NT2/D1 (cell line): ENCODE results near the gene SGSM1.

ENCODE experiments used
- YY1 ChIP-seq: IDR thresholded peaks from 2 replicates; pipeline ENCODE4 v1.6.1; 2011; ENCODE audit not compliant: insufficient read length, insufficient read depth
- ZNF274 ChIP-seq: IDR thresholded peaks from 2 replicates; pipeline ENCODE4 v1.6.1; 2011; ENCODE audit warnings: mild to moderate bottlenecking, low read depth, low read length

- TF ChIP-seq YY1: no peak
- no peak for TF ChIP-seq ZNF274
These were observed 156.8 kb downstream of the SGSM1 start for GRCh38 chr22:24962835-24963234.
